Measurements from ENCODE around the gene STX8. TPM values are rescaled to one million over a fixed set of nuclear protein-coding genes. Genes with fewer than 3 reads are reported as not detected.
"Not testable (repeated sequence)": the region's sequence is repeated elsewhere in the genome, so short reads cannot be mapped to it uniquely, and the experiment has no call there.

The STX8 gene
- total RNA-seq, 1 experiment from 2014 or later = 103 TPM

DNA sequence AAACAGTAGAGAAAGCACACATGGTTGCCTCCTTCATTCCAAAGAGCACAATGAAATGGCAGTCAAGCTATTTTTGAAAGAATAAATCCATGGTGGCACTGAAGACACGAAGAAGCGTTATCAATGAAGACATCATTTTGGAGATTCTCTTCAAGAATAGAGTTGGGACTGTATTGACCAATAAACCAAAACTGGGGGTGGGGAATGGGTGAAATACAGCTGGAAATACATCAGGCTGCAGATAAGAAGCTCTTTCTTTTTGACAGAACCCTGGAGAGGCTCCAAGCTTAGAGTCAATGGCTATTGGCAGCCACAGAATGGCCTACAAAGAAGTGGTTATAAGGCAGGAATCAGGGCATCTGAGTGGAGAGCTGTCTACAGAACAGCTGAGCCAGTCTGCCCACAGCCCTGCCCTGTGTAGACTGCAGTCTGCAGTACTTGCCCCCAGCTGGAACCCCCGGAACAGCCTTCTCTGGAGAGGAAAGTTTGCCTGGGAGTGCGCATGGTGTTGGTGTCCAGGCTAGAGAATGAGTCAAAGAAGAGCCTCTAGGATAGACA is 100.4 kb downstream of the STX8 start:
- peaks cover 7% of the 10 kb centered on the region; the same call in 1 of the 2 replicates for H3K9me3 ChIP-seq
- H3K27me3 ChIP-seq = no peaks in the 10 kb centered on the region
- H3K36me3 ChIP-seq = no peaks in the 10 kb centered on the region
- DNase-seq = no peak
- no peak overlapping the region for H3K4me3 ChIP-seq

DNA sequence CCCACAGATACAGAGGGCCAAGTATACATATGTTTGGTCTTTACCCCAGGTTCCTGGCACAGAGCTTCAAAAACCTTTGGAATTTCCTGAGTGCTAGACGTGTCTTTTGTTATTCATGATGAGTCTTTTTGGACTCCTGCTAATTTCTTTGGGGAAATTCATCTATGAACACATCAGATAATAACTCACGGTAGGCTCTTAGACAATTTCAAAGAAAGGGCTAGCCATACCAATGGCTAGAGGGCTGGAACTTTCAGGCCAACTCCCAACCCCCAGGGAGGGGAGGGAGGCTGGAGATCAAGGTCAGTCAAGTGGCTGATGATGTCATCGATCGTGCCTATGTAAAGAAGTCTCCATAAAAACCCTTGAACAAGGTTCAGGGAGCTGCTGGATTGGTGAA is 101.9 kb downstream of the STX8 start:
- no peak overlapping the region for H3K4me3 ChIP-seq
- DNase-seq = peak; percentile 92
- H3K36me3 ChIP-seq = no peaks in the 10 kb centered on the region
- no peaks in the 10 kb centered on the region for H3K27me3 ChIP-seq
- peaks cover 7% of the 10 kb centered on the region; the same call in 1 of the 2 replicates for H3K9me3 ChIP-seq

DNA sequence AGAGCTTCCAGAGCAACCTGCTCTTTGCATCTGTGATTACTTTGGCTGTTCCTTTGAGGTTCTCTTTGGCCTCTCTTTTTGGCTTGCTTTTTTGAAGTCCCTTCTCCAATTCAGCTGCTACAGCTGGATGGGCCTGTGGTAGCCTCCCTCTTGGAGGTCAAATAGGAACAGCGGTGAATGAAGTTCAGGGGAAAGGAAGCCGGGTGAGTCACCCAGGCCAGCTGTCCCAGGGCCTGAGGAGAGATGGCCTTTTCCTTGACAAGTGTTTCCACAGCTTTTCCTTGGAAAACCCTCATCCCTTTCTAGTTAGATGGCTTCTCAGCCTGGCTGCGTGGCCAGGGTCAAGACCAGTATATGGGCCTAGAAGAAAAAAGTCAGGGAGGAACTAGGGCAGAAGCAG is 103.1 kb downstream of the STX8 start:
- H3K4me3 ChIP-seq = no peak overlapping the region
- peaks cover 7% of the 10 kb centered on the region; the same call in 1 of the 2 replicates for H3K9me3 ChIP-seq
- H3K27me3 ChIP-seq = no peaks in the 10 kb centered on the region
- peak; percentile 53 for DNase-seq
- H3K36me3 ChIP-seq = no peaks in the 10 kb centered on the region

DNA sequence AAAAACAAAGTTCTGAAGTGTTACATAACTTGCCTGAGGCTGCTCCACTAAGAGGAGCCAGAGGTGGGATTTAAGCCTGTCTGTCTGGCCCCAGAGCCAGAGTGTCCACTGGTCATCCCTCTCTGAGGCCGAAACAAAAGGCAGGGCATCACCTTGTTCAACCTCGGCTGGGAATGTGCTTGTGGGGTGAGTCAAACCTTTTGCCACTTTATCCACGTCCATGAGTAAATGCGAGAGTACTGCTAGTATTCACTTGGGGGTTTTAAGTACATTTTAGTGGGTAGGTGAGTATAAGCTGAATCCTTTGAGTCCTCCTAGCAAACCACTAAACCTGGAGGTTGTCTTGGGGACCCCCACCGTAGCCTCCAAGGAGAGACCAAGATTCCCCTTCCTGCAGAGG is 103.5 kb downstream of the STX8 start:
- H3K36me3 ChIP-seq = no peaks in the 10 kb centered on the region
- H3K9me3 ChIP-seq = peaks cover 7% of the 10 kb centered on the region; the same call in 1 of the 2 replicates
- no peaks in the 10 kb centered on the region for H3K27me3 ChIP-seq
- H3K4me3 ChIP-seq = no peak overlapping the region
- no peak for DNase-seq

DNA sequence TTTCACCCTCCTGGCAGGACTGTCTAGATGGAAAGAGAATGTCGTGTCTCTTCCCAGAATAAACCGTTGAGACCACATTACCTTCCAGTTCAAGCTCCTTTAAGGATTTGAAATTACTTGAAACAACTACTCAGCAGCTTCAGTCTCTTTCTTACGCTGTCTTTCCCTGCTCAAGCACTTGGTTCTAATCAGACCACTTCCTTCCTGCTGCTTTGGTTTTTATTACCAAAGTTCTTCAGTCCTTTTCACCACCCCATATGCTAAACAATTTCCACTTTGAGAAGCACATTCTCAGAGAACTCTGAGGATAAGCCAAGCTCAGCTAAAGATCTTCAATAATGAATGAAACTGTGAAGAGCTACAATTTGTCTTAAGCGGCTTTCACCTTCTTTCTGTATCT is 105.4 kb downstream of the STX8 start:
- Histone ChIP-seq H3K27me3 (no peaks in the 10 kb centered on the region), H3K36me3 (no peaks in the 10 kb centered on the region), H3K9me3 (peaks cover 7% of the 10 kb centered on the region; the same call in 1 of the 2 replicates), H3K4me3 (no peak overlapping the region)
- no peak for DNase-seq

DNA sequence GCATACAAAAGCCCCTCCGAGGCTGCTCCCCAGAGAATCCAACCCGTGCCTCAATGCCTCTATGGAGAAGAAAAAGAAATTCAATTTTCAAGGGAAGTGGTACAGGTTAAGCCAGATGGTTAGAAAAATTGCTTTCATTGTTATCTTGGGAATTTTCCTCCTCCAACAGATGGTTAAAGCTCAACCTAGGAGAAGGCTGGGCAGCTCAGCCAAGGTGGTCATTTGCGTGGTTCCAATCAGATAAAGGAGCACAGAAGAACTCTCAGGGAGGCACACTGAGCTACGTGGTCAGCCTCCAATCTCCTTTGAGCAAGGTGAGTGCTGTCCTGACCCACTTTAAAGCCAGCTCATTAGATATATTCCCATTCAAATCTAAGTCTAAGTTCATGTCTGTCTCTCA is 106.7 kb downstream of the STX8 start:
- Histone ChIP-seq H3K9me3 (peaks cover 7% of the 10 kb centered on the region; the same call in 1 of the 2 replicates), H3K4me3 (no peak overlapping the region), H3K27me3 (no peaks in the 10 kb centered on the region), H3K36me3 (no peaks in the 10 kb centered on the region)
- DNase-seq = no peak

DNA sequence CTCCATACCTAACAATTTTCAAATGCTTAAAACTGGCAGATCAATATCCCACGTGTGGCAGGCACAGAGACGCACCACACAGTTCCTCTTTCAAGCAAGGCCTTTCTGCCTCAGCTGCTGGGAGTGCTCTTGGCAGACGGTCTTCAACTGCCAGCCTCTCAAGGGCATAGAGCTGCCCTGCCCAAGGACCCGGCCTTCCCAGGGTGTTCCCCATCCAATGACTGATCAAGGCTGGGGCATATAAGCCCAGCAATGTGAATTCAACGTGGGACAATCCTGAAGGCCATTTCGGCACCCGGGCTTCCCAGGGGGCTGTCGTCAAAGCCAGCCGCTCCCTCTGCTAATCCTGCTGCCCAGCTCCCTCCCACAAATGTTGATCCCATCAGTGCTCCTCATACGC is 107.1 kb downstream of the STX8 start:
- DNase-seq = no peak
- peaks cover 7% of the 10 kb centered on the region; the same call in 1 of the 2 replicates for H3K9me3 ChIP-seq
- no peaks in the 10 kb centered on the region for H3K36me3 ChIP-seq
- H3K4me3 ChIP-seq = no peak overlapping the region
- H3K27me3 ChIP-seq = no peaks in the 10 kb centered on the region

DNA sequence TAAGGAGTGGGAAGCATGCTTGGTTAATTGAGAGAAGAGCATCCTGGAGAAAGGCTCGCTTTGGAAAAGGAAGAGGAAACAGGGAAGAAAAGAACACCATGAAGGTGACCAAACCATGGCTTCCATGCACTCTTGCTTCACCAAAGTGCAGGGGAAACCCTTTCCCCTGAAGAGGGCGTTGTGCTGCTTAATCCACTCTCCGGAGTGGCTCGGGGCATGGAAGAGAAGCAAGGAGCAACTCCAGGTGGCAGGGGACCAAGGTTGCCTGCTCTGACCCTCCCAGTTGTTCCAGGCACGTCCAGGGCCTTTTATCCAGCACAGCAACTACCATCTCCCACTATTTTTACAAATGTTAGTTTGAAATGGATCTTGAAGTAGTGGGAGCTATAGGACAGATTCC is 108.1 kb downstream of the STX8 start:
- DNase-seq = no peak
- Histone ChIP-seq H3K4me3 (no peak overlapping the region), H3K9me3 (0 out of 2 replicates have a peak, but pooled peaks cover 3% of the 10 kb centered on the region), H3K27me3 (no peaks in the 10 kb centered on the region), H3K36me3 (no peaks in the 10 kb centered on the region)

DNA sequence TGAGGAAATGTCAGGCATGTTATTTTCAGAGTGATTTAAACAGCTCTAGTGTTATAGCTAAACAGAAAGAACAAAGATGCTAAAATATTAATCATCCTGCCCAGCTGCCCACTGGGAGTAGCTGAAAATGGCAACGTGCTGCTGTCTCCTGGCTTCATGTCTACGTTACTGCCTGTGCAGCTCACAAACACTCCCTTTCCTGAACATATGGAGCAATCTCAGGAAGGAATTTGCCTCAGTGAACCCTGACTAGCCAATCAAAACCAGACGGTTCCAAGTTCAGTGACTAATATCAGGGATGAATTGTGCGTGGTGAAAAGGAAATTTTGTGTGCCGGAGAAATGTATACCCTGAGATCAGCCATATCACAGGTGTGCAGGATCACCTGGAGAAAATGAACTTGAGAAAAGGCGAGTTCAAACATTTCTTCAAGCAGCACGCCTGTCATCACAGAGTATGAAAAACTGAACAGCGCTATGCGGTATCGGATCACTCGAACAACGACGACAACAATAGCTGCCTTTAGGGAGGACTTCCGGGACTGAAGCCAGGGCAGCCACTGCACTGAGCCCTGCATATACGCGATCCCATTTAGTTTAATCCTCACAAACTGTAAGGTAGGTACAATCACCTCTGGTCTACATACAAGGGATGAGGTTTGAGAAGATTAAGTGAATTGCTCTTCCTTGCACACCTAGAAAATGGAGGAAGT is 110.3 kb downstream of the STX8 start:
- H3K27me3 ChIP-seq = no peaks in the 10 kb centered on the region
- no peak for DNase-seq
- H3K36me3 ChIP-seq = no peaks in the 10 kb centered on the region
- no peaks in the 10 kb centered on the region for H3K9me3 ChIP-seq
- no peak overlapping the region for H3K4me3 ChIP-seq

DNA sequence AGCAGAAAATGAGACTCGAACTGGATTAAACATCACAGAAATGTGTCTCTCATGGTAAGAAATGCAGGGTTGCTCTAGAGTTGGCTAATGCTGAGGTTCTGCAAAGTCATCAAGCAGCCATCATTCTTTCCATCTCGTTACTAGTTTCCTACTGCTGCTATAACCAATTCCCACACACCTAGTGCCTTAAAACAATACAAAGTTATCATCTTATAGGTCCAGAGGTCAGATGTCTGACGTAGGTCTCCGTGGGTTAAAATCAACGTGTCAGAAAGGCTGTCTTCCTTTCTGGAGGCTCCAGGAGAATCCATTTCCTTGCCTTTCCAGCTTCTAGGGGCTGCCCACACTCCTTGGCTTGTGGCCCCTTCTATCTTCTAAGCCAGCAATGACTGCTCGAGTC is 118.6 kb downstream of the STX8 start:
- Histone ChIP-seq H3K36me3 (no peaks in the 10 kb centered on the region), H3K9me3 (no peaks in the 10 kb centered on the region), H3K4me3 (no peak overlapping the region), H3K27me3 (no peaks in the 10 kb centered on the region)
- DNase-seq = no peak

DNA sequence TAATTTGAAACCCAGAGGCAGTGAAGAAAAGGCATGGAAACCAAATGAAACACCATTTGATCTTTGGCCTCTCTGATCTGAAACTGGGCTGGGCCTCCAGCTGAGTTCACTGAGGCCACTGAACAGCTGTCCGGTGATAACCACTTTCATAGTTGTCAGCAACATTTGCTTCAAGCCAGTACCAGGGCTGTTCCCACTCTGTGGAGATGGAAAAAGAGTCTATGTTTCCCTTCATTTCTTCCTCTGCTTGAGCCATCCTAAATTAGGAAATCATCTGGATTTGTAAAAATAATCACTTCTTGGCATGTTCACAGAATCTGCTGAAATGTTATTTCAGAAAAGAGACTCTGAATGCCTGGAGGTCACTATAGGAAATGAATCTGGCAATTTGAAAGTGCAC is 119.3 kb downstream of the STX8 start:
- no peak for DNase-seq
- H3K36me3 ChIP-seq = no peaks in the 10 kb centered on the region
- no peaks in the 10 kb centered on the region for H3K9me3 ChIP-seq
- no peaks in the 10 kb centered on the region for H3K27me3 ChIP-seq
- no peak overlapping the region for H3K4me3 ChIP-seq

DNA sequence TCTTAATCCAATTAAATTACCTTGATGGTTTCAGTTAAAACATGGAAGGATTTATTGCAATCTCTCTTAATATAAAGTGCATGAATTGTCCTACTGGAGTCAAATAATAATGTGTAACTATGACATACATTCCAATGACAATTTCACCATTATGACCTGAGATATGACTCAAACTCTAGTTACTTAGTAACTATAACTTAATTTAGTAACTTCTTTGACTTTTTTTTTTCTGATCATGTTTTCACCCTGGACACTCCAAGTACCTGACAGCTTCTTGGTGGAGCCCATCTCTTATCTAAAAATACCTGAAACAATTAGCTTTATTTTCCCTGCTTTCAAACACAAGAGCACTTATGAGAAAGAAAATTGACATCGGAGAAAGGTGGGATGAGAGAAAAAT is 123.7 kb downstream of the STX8 start:
- DNase-seq = no peak
- no peaks in the 10 kb centered on the region for H3K27me3 ChIP-seq
- no peaks in the 10 kb centered on the region for H3K36me3 ChIP-seq
- no peaks in the 10 kb centered on the region for H3K9me3 ChIP-seq
- H3K4me3 ChIP-seq = no peak overlapping the region

DNA sequence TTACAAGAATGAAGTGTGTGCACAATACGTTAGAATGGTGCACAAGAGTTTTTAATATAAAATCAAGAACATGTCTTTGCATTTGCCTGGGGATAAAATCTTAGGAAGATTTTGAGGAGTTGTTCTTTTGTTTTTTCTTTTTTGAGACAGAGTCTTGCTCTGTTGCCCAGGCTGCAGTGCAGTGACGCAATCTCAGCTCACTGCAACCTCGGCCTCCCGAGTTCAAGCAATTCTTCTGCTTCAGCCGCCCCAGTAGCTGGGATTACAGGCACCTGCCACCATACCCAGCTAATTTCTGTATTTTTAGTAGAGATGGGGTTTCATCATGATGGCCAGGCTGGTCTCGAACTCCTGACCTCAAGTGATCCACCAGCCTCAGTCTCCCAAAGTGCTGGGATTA is 128.3 kb downstream of the STX8 start:
- not testable (repeated sequence) for H3K4me3 ChIP-seq, DNase-seq, H3K9me3 ChIP-seq, H3K27me3 ChIP-seq, H3K36me3 ChIP-seq

DNA sequence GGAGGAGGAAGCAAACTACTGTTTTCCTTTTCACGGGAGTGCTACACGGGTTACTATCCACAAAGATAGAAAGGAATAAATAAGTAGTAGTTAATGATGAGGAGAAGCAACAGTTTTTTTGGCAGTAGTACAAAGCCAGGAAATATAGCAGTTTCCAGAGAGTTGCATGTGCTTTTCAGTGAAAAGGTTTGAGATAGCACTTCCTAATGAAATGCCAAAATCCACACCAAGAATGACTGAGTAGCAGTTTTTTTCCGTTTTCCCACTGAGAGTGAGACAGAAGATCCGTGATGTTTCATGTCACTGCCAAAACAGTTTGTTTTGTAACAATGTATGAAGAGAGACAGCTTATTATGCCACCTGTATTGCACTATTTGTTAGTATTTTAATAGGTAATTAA is 129.1 kb downstream of the STX8 start:
- no peak for DNase-seq
- no peak overlapping the region for H3K4me3 ChIP-seq
- H3K36me3 ChIP-seq = no peaks in the 10 kb centered on the region
- no peaks in the 10 kb centered on the region for H3K27me3 ChIP-seq
- H3K9me3 ChIP-seq = no peaks in the 10 kb centered on the region

DNA sequence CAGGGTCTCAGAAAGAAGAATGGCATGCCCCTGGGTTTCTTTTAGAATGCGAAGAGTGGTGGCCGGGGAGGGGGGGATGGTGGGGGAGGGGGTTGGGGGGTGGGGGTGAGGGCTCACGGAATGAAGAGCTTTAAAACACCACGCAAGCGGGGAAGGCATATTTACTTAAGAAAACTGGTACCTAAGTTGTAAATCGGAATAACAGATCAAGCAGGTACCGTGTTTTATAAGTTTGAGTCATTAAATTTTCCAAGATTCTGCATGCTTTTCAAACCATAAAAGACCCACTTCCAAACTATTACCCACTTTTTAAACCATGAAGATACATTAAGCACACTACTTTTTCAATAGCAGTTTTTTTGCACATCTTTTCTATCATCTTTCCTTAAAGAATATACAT is 130.2 kb downstream of the STX8 start:
- no peaks in the 10 kb centered on the region for H3K27me3 ChIP-seq
- H3K9me3 ChIP-seq = no peaks in the 10 kb centered on the region
- H3K36me3 ChIP-seq = no peaks in the 10 kb centered on the region
- no peak overlapping the region for H3K4me3 ChIP-seq
- no peak for DNase-seq

DNA sequence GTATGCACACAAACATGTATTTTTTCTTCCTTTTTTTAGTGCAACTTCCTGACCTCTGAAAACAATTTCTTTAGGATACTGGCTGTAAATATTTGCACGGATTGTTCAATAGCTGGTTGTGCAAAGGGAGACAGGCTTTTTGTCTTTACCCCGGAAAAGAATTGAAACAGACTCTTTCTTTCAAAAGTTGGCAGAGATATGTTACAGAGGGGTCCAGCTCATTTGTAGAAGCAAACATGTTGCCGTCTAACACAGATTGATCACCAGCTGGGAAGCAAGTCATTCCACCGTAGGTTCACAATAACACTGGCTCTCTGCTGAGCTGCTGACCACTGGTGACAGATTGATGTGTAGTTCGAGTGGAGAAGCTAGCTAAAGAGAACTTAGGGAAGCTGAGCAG is 130.9 kb downstream of the STX8 start:
- no peaks in the 10 kb centered on the region for H3K9me3 ChIP-seq
- no peaks in the 10 kb centered on the region for H3K27me3 ChIP-seq
- no peak overlapping the region for H3K4me3 ChIP-seq
- no peaks in the 10 kb centered on the region for H3K36me3 ChIP-seq
- DNase-seq = no peak

DNA sequence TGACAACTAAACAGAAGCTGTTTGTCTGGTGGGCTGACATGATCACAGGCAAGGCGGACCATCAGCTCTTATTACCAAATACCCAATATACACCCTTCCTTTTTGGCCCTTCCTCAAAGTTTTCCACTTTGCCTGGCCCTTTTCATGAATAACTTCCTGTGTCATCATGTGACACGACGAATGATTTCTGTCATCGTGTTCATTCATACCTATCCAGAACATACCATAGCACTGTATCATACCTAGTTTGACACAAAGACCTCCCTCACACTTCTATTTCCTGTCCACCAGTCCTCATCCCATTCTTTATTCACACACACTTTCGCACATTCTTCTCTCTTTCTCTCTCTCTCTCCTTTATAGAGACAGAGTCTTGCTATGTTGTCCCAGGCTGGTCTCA is 131.8 kb downstream of the STX8 start:
- no peak for DNase-seq
- Histone ChIP-seq H3K9me3 (no peaks in the 10 kb centered on the region), H3K4me3 (no peak overlapping the region), H3K36me3 (no peaks in the 10 kb centered on the region), H3K27me3 (no peaks in the 10 kb centered on the region)

DNA sequence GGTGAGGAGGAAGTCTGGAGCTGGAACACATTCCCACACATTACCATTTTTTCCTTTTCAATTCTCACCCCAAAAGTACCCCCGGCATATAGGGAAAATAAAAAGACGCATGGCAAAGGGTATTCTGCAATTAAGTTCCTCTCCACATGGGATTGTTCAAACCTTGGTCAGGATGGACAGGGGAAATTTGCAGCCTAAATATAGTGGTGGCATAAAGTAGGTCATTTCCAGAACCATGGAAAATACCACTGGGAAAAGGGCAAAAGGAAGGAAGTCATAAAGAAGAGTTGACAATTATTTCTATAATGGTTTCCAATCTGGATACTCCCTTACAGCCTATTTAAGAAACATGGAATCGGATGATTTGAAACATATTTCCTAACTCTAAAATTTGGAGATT is 135.8 kb downstream of the STX8 start:
- no peak for DNase-seq
- Histone ChIP-seq H3K9me3 (no peaks in the 10 kb centered on the region), H3K4me3 (no peak overlapping the region), H3K27me3 (no peaks in the 10 kb centered on the region), H3K36me3 (no peaks in the 10 kb centered on the region)
